Panc1 (cell line): Measurements from ENCODE around the gene NRGN. TPM values are rescaled to one million over a fixed set of nuclear protein-coding genes. Genes with fewer than 3 reads are reported as not detected.

Experiments used
- ATAC-seq: fragments of 200-7000 bp; cut with Tn5 transposase; 2 replicates; pipeline ENCODE4 v1.9.1; 2020; ENCODE audit warnings: mild to moderate bottlenecking, moderate library complexity
- BruUV-seq: library from RNA; stranded (reverse); fragments of 400-500 nt; replicated peaks from 2 replicates; lab custom pipeline; 2021; lab: Mats Ljungman, UMichigan
- CTCF ChIA-PET: fragments of 300-600 bp; sonication (Branson Sonifier 250); formaldehyde crosslinking; loops from one replicate; lab custom pipeline; 2022; ENCODE audit warnings: antibody characterized with exemption; lab: Charles Lee
- POLR2A ChIA-PET: fragments of 300-600 bp; sonication (Branson Sonifier 250); formaldehyde crosslinking; loops from one replicate; lab custom pipeline; 2022; ENCODE audit warnings: antibody characterized with exemption; lab: Charles Lee
- DNase-seq: peaks from one replicate; pipeline ENCODE4 v3.0.0-alpha.2; 2010; ENCODE audit warnings: low read depth, low spot score
- H3K27ac ChIP-seq: 2 replicates; pipeline ENCODE4 v1.5.1; 2011; ENCODE audit warnings: mild to moderate bottlenecking, low read length, inconsistent platforms
- H3K27me3 ChIP-seq: fragments of 200-500 bp; sonication (Bioruptor generic); 2 replicates; pipeline ENCODE4 v1.6.0; 2014; ENCODE audit warnings: low read length, inconsistent platforms; ENCODE audit not compliant: control insufficient read depth, insufficient read depth
- H3K36me3 ChIP-seq: fragments of 200-500 bp; sonication (Bioruptor generic); 2 replicates; pipeline ENCODE4 v1.5.1; 2014; ENCODE audit warnings: inconsistent platforms, mild to moderate bottlenecking, low read length, moderate library complexity; ENCODE audit not compliant: control insufficient read depth, insufficient read depth
- H3K4me1 ChIP-seq: 2 replicates; pipeline ENCODE4 v1.5.1; 2011; ENCODE audit warnings: inconsistent platforms, mild to moderate bottlenecking, low read length, moderate library complexity; ENCODE audit not compliant: control insufficient read depth, insufficient read depth
- H3K4me3 ChIP-seq, 2 experiments: 2 replicates each; pipeline ENCODE4 v1.5.1; 2011 to 2012; ENCODE audit warnings: low read depth in 2 of 2, low read length in 2 of 2, mild to moderate bottlenecking in 2 of 2, inconsistent platforms in 1 of 2, moderate library complexity in 1 of 2
- H3K9me3 ChIP-seq: fragments of 200-500 bp; sonication (Bioruptor generic); 2 replicates; pipeline ENCODE4 v1.5.1; 2014; ENCODE audit warnings: low read depth, mild to moderate bottlenecking, inconsistent platforms, low read length, moderate library complexity; ENCODE audit not compliant: control insufficient read depth, insufficient read depth
- CTCF ChIP-seq: fragments of 450-650 bp; IDR thresholded peaks from 2 replicates; pipeline ENCODE4 v1.5.1; 2017; ENCODE audit warnings: mild to moderate bottlenecking
- POLR2AphosphoS5 ChIP-seq: IDR thresholded peaks from 2 replicates; pipeline ENCODE4 v1.6.1; 2012; ENCODE audit warnings: mild to moderate bottlenecking, low read depth, low read length, moderate library complexity
- REST ChIP-seq, 2 experiments: IDR thresholded peaks; 2 replicates each; pipeline ENCODE4 v1.6.1; 2011 to 2012; ENCODE audit warnings: low read depth in 2 of 2, control low read depth in 1 of 2, low read length in 1 of 2, mild to moderate bottlenecking in 1 of 2, moderate library complexity in 1 of 2; ENCODE audit not compliant: insufficient read depth in 1 of 2
- SIN3A ChIP-seq: IDR thresholded peaks from 2 replicates; pipeline ENCODE4 v1.6.1; 2012; ENCODE audit warnings: low read depth, mild to moderate bottlenecking, low read length, moderate library complexity, borderline replicate concordance; ENCODE audit not compliant: insufficient read depth
- TCF7L2 ChIP-seq: IDR thresholded peaks from 2 replicates; pipeline ENCODE4 v1.6.1; 2011; ENCODE audit warnings: mild to moderate bottlenecking, low read depth, low read length, inconsistent platforms
- in situ Hi-C: cut with HindIII; loops from 2 replicates; pipeline ENCODE4 v1.10.0; 2016; ENCODE audit warnings: low sequenced_read_pairs, low pct_unique_long_range_greater_than_20kb
- intact Hi-C: fragments of 100-400 bp; cut with micrococcal nuclease; formaldehyde crosslinking; loops from one replicate; pipeline ENCODE4 v1.10.0; 2022; ENCODE audit not compliant: unreplicated experiment
- total RNA-seq: library from RNA; stranded (reverse); gene quantifications from one replicate; pipeline ENCODE4 v1.2.1, GENCODE V29; 2021; ENCODE audit not compliant: unreplicated experiment

The NRGN gene
- total RNA-seq, 1 experiment from 2014 or later: 5.7 TPM

- CTCF ChIA-PET: interaction anchor here (0.6 kb wide), 1 partner anchor 124 kb away, joined by 7 read pairs; no protein-coding TSS in a partner anchor
- Histone ChIP-seq H3K4me1 (no peaks in the 10 kb centered on the region), H3K4me3 (no peak overlapping the region), H3K27me3 (no peaks in the 10 kb centered on the region), H3K27ac (no peak overlapping the region), H3K36me3 (no peaks in the 10 kb centered on the region), H3K9me3 (no peaks in the 10 kb centered on the region)
- DNase-seq (no peak), ATAC-seq (no peak)
- no TSS peak for BruUV-seq
- no peak for TF ChIP-seq CTCF
- TF ChIP-seq TCF7L2: no peak
- no peak for TF ChIP-seq REST (IDR thresholded peaks at IDR 0.05; ENCODE audit: insufficient read depth in 1 of 2, low read depth in 2 of 2, low read length in 1 of 2)
- no peak for TF ChIP-seq SIN3A
- TF ChIP-seq POLR2AphosphoS5: no peak
- POLR2A ChIA-PET: no interaction called here
- in situ Hi-C loops: no loop called here
- intact Hi-C loops: no loop called here
Measured at GRCh38 chr11:124779568-124779967, 39.8 kb downstream of the NRGN start.

GRCh38 chr11:124783002-124783401 lies 43.3 kb downstream of the NRGN start:
- in situ Hi-C loops: no loop called here
- DNase-seq (no peak), ATAC-seq (no peak)
- ChIA-PET CTCF (interaction anchor here (0.8 kb wide), 1 partner anchor 25 kb away, joined by 3 read pairs; no protein-coding TSS in a partner anchor), POLR2A (no interaction called here)
- Histone ChIP-seq H3K4me1 (no peaks in the 10 kb centered on the region), H3K36me3 (no peaks in the 10 kb centered on the region), H3K9me3 (no peaks in the 10 kb centered on the region), H3K27ac (no peak overlapping the region), H3K4me3 (no peak overlapping the region), H3K27me3 (no peaks in the 10 kb centered on the region)
- BruUV-seq: no TSS peak
- TF ChIP-seq SIN3A (no peak), CTCF (no peak), POLR2AphosphoS5 (no peak), REST (IDR thresholded peaks at IDR 0.05; ENCODE audit: insufficient read depth in 1 of 2, low read depth in 2 of 2, low read length in 1 of 2) (no peak)
- intact Hi-C loops: no loop called here
